Mesenteric fat pad (tissue), 1 donor: Measurements from ENCODE around the gene RERE. TPM values are rescaled to one million over a fixed set of nuclear protein-coding genes. Genes with fewer than 3 reads are reported as not detected.
"Not testable (repeated sequence)": the region's sequence is repeated elsewhere in the genome, so short reads cannot be mapped to it uniquely, and the experiment has no call there.

Experiments
- DNase-seq: peaks from one replicate; pipeline ENCODE4 v3.0.0-alpha.2; 2020; ENCODE audit warnings: low spot score
- total RNA-seq: library from RNA; stranded (reverse); fragmentation: NEBNext Ultra II Directional; extraction: Animal tissue kit (Norgen Biotek cat#: 25700); gene quantifications from one replicate; pipeline ENCODE4 v1.2.1, GENCODE V29; 2021
- donor health status: DM: yes; HTN: yes; CAD: no.

The RERE gene
- total RNA-seq, 1 donor from 2014 or later = 120 TPM

GRCh38 chr1:8807004-8807403 is 10.4 kb downstream of the RERE start:
- DNase-seq = no peak

GRCh38 chr1:8800416-8800815 is 17.0 kb downstream of the RERE start:
- no peak for DNase-seq

DNA sequence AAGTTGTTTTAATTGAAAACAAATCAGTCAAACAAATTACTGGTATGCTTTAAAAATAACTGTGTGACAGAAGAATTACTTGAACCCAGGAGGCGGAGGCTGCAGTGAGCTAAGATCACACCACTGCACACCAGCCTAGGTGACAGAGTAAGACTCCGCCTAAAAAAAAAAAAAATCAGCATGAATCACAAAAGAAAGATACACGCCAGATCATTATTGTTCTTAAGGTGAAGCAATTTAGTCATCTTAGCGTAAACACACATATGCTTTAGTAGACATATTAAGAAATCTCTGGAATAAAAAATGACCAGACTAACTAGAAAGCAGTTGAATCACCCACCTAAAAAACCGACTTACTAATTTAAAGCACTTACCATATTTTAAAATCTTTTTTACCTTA is 20.2 kb downstream of the RERE start:
- DNase-seq = no peak

GRCh38 chr1:8796812-8797211 is 20.6 kb downstream of the RERE start:
- DNase-seq = no peak

DNA sequence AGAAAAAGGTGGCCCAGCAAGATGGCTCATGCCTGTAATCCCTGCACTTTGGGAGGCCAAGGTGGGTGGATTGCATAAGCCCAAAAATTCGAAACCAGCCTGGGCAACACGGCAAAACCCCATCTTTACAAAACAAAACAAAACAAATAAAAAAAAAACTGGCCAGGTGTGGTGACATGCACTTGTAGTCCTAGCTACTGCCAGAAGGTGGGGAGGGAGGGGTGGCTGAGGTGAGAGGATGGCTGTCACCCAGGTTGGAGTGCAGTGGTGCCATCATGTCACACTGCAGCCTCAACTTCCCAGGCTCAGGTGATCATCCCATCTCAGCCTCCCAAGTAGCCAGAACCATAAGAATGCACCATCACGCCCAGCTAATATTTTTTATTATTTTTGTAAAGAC is 22.8 kb downstream of the RERE start:
- DNase-seq = no peak

GRCh38 chr1:8791819-8792218 is 25.6 kb downstream of the RERE start:
- DNase-seq = no peak

DNA sequence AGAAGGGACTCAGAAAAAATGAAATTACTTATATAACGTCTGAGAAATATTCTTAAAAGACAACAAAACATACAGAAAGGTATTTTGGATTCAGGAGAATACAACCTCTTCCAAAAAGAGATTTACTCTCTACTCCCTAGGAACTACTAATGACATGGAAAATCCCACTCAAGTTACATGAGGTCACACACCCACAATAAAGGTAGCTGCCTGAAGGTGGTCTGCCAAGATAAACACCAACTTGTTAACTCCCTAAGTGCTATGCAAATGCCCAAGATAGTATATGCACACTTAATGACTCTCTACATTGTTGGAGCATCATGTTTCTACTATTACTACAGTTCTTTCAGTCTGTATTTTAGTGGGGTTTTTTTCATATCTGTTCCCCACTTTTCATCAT is 26.5 kb downstream of the RERE start:
- DNase-seq = no peak

DNA sequence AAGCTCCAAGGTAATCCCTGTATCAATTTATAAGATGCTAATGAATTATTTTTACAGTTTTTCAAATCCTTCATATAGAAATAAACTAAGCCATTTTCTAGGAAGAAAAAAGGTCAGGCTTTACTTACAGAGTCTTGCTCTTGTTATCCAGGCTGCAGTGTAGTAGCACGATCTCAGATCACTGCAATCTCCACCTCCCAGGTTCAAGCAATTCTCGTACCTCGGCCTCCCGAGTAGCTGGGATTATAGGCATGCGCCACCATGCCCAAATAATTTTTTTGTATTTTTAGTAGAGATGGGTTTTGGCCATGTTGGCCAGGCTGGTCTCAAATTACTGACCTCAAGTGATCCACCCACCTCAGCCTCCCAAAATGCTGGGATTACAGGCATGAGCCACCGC is 27.0 kb downstream of the RERE start:
- DNase-seq = no peak

- peak; percentile 47 for DNase-seq
Observed at GRCh38 chr1:8789314-8790214, 27.9 kb downstream of the RERE start.

DNA sequence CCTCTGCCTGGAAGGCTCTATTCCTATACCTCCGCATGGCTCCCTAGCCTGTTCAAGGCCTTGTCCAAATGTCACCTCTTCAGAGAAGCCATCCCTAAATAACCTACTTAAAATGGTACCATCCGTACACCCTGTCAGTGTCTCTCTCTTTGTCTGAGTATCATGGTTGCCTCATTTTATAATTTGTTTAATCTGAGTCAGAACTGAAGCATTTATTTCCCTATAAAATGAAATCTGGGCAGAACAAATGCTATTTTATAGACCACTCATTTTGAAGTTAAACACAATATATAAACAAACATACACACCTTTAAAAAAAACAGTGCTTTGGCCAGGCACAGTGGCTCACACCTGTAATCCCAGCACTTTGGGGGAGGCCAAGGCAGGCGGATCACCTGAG is 30.2 kb downstream of the RERE start:
- DNase-seq = no peak

- DNase-seq = not testable (repeated sequence)
Observed at GRCh38 chr1:8786204-8786603, 31.2 kb downstream of the RERE start.

GRCh38 chr1:8782955-8783354 is 34.5 kb downstream of the RERE start:
- DNase-seq = peak; percentile 3

GRCh38 chr1:8782001-8782620 is 35.3 kb downstream of the RERE start:
- no peak for DNase-seq

- DNase-seq = no peak
Observed at GRCh38 chr1:8780405-8780804, 37.0 kb downstream of the RERE start.

- no peak for DNase-seq
Observed at GRCh38 chr1:8777867-8778266, 39.6 kb downstream of the RERE start.

- no peak for DNase-seq
Observed at GRCh38 chr1:8776104-8776503, 41.3 kb downstream of the RERE start.

GRCh38 chr1:8767006-8767405 is 50.4 kb downstream of the RERE start:
- DNase-seq = no peak

DNA sequence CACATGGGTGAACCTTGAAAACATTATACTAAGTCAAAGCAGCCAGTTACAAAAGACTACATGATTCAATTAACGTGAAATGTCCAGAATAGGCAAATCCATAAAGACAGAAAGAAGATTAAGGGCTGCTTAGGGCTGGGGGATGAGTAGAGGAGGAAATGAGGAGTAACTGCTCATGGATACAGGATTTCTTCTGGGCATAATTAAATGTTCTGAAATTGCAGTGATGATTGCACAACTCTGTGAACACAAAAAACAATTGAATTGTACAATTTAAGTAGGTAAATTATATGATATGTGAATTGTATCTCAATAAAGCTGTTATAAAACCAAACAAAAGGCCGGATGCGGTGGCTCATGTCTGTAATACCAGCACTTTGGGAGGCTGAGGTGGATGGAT is 52.2 kb downstream of the RERE start:
- DNase-seq = no peak

- no peak for DNase-seq
Observed at GRCh38 chr1:8764293-8764937, 53.0 kb downstream of the RERE start.

DNA sequence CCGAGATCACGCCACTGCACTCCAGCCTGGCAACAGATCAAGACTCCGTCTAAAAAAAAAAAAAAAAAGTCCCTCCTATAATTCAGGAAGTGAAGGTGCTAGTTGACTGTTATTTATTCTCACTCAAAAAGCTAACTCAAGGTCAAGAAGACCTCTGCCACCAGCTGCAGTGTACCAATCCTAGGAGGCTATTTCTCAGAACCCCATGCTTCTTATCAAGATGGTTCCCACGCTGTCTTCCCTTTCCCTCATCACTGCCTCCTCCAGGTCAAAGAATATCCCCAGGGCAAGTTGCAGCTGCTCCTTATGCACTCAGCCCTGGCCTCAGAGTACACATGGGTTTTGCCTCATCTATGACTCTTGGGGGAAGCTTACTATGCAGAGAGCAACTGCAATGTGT is 53.6 kb downstream of the RERE start:
- DNase-seq = no peak

- no peak for DNase-seq
Observed at GRCh38 chr1:8754993-8755392, 62.4 kb downstream of the RERE start.

GRCh38 chr1:8754247-8754650 is 63.2 kb downstream of the RERE start:
- DNase-seq = no peak
